ENCODE measurements around the gene FAM131A. TPM values are rescaled to one million over a fixed set of nuclear protein-coding genes. Genes with fewer than 3 reads are reported as not detected.

Gene FAM131A
- total and polyA plus RNA-seq, 2 of the 4 experiments (the other 2 are of a cell fraction): 10.8 to 19.5 TPM

- no peak overlapping the region for H3K4me2 ChIP-seq (ENCODE audit: low read depth, low read length)
- ATAC-seq (ENCODE audit: low read depth): no peak
- POLR2A ChIA-PET (ENCODE audit: unreplicated experiment): no interaction called here
- H4K20me1 ChIP-seq (ENCODE audit: insufficient read depth, low read length): peaks cover 91% of the 10 kb centered on the region
- H3K4me1 ChIP-seq (ENCODE audit: control insufficient read depth, insufficient read depth, low read length): peaks cover 12% of the 10 kb centered on the region
- H3K14ac ChIP-seq (replicated peaks; ENCODE audit: low read depth, low read length): no peak overlapping the region
- H4K5ac ChIP-seq (ENCODE audit: low read depth, low read length): no peak overlapping the region
- no peak overlapping the region for H3K4ac ChIP-seq (ENCODE audit: low read depth, low read length)
- H3K9me1 ChIP-seq (ENCODE audit: insufficient read depth, low read length): peaks cover 33% of the 10 kb centered on the region
- intact Hi-C loops (cut with micrococcal nuclease) (no loop called here), dilution Hi-C loops (cut with HindIII; ENCODE audit: low sequenced_read_pairs, unreplicated experiment) (no loop called here), in situ Hi-C loops (cut with MboI; ENCODE audit: low sequenced_read_pairs) (no loop called here)
- no peak overlapping the region for H4K91ac ChIP-seq (ENCODE audit: insufficient read depth, low read depth, low read length)
- H3K27me3 ChIP-seq (ENCODE audit: control insufficient read depth, insufficient read depth, low read length): no peaks in the 10 kb centered on the region
- TF ChIP-seq CHD1 (IDR thresholded peaks at IDR 0.05; ENCODE audit: low read depth, low read length) (no peak), MAZ (IDR thresholded peaks at IDR 0.05; ENCODE audit: borderline replicate concordance, low read depth, low read length) (no peak), NFE2L2 (IDR thresholded peaks at IDR 0.05; ENCODE audit: low read depth, low read length) (no peak), BHLHE40 (IDR thresholded peaks at IDR 0.05; ENCODE audit: low read depth, low read length) (no peak), POLR2A (IDR thresholded peaks at IDR 0.05; ENCODE audit: low read depth, low read length) (no peak), USF2 (IDR thresholded peaks at IDR 0.05; ENCODE audit: low read depth, low read length) (no peak), FOS (IDR thresholded peaks at IDR 0.05; ENCODE audit: low read depth, low read length) (no peak), ELK1 (IDR thresholded peaks at IDR 0.05; ENCODE audit: borderline replicate concordance, low read depth, low read length) (no peak), SMC3 (IDR thresholded peaks at IDR 0.05; ENCODE audit: low read depth, low read length) (no peak)
- no peak overlapping the region for H3K4me3 ChIP-seq (ENCODE audit: insufficient read depth, low read depth, low read length)
- no peak overlapping the region for H3K9ac ChIP-seq (ENCODE audit: low read depth, low read length)
- H3K36me3 ChIP-seq (ENCODE audit: control insufficient read depth, insufficient read depth, low read length): peaks cover 82% of the 10 kb centered on the region
- H2BK20ac ChIP-seq (ENCODE audit: low read depth, low read length): no peak overlapping the region
- no peak overlapping the region for H2AFZ ChIP-seq (replicated peaks; ENCODE audit: low read length, poor library complexity)
- H3K18ac ChIP-seq (ENCODE audit: low read depth, low read length): no peak overlapping the region
- no peak overlapping the region; the same call in 1 of the 2 replicates for H3K23ac ChIP-seq (ENCODE audit: low read depth, low read length)
- no peak overlapping the region for H2BK15ac ChIP-seq (ENCODE audit: low read depth, low read length)
- 96% methylated on average over 4 of the region's 20 CpGs; no CpG with 5 or more reads in 1 of the 2 experiments for WGBS, 2 experiments (ENCODE audit: extremely low coverage in 2 of 2, insufficient read length in 1 of 2)
- H2AK9ac ChIP-seq (replicated peaks; ENCODE audit: low read depth, low read length, poor library complexity): no peak overlapping the region
- H2BK120ac ChIP-seq (ENCODE audit: low read depth, low read length): no peak overlapping the region
- H3K9me3 ChIP-seq (ENCODE audit: control insufficient read depth, insufficient read depth, low read length): no peaks in the 10 kb centered on the region
- H4K8ac ChIP-seq (ENCODE audit: low read depth in 2 of 2, low read length in 2 of 2): no peak overlapping the region
- no peak overlapping the region for H2BK5ac ChIP-seq (ENCODE audit: low read depth, low read length, poor library complexity, severe bottlenecking)
- H2AK5ac ChIP-seq (ENCODE audit: low read depth, low read length): no peak overlapping the region
- CTCF ChIA-PET: no interaction called here
- DNase-seq: no peak
- H3K27ac ChIP-seq (ENCODE audit: insufficient read depth, low read length): no peak overlapping the region
- H3K56ac ChIP-seq (ENCODE audit: extremely low read depth, insufficient read depth, low read length): no peak overlapping the region
- no TSS peak for BruUV-seq (replicated peaks)
- H3K79me1 ChIP-seq (ENCODE audit: low read depth in 1 of 2, low read length in 2 of 2): peaks cover 44 to 87% of the 10 kb centered on the region in 2 experiments
These were observed 14.5 kb upstream of the FAM131A start for GRCh38 chr3:184322731-184323487.

Measured in IMR-90 (cell line).